ENCODE data around the gene SMAD4. TPM values are rescaled to one million over a fixed set of nuclear protein-coding genes. Genes with fewer than 3 reads are reported as not detected.

Gene SMAD4
- total and polyA plus RNA-seq, 2 donors (not counting 1 experiment from before 2014, with no cell fraction given) = 34.8 to 136 TPM

DNA sequence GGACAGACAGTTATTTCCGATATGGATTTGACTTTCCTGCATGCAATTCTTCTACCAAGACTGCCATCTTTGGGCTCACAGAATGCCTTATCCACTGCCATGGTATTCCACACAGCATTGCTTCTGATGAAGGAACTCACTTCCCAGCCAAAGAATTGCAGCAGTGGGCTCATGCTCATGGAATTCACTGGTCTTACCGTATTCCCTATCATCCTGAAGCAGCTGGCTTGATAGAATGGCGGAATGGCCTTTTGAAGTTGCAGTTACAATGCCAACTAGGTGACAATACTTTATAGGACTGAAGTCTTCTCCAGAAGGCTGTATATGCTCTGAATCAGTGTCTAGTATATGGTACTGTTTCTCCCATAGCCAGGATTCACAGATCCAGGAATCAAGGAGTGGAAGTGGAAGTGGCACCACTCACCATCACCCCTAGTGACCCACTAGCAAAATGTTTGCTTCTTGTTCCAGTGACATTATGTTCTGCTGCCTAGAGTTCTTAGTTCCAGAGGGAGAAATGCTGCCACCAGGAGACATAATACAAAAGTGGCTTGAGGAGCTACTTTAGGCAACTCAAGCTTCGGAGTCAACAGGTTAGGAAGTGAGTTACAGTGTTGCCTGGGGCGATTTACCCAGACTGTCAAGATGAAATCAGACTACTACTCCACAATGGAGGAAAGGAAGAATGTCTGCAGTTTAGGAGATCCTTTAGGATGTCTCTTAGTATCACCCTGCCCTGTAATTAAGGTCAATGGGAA, 23.8 kb upstream of the SMAD4 start:
- H3K36me3 ChIP-seq (replicated peaks in 1 of 2; ENCODE audit: control extremely low read depth in 1 of 2, control insufficient read depth in 1 of 2, extremely low read depth in 1 of 2, insufficient read depth in 2 of 2, low read length in 1 of 2) = no peaks in the 10 kb centered on the region

More for the DNA sequence above, 23.8 kb upstream of the SMAD4 start:
- TF ChIP-seq EZH2 (IDR thresholded peaks at IDR 0.05; ENCODE audit: borderline replicate concordance, insufficient read depth, low read depth, low read length, poor library complexity, severe bottlenecking) = no peak
- TF ChIP-seq CTCF (IDR thresholded peaks at IDR 0.05) = no peak
- Histone ChIP-seq H2AFZ (ENCODE audit: insufficient read depth, low read depth, low read length, poor library complexity, severe bottlenecking) (no peak overlapping the region), H3K27me3 (replicated peaks in 1 of 4; ENCODE audit: control extremely low read depth in 1 of 4, control insufficient read depth in 3 of 4, insufficient read depth in 4 of 4, low read length in 3 of 4) (no peaks in the 10 kb centered on the region), H3K4me3 (ENCODE audit: control extremely low read depth in 1 of 5, extremely low read depth in 1 of 5, insufficient read depth in 1 of 5, low read depth in 2 of 5, low read length in 4 of 5) (no peak overlapping the region), H3K27ac (ENCODE audit: low read length in 2 of 2) (no peak overlapping the region), H4K20me1 (ENCODE audit: control insufficient read depth, insufficient read depth, low read length, poor library complexity, severe bottlenecking) (no peaks in the 10 kb centered on the region), H3K4me2 (replicated peaks; ENCODE audit: low read depth, low read length, poor library complexity, severe bottlenecking) (no peak overlapping the region), H3K9ac (ENCODE audit: low read length) (no peak overlapping the region), H3K9me3 (ENCODE audit: control extremely low read depth in 1 of 3, control insufficient read depth in 2 of 3, insufficient read depth in 1 of 3, low read length in 2 of 3) (no peaks in the 10 kb centered on the region), H3K4me1 (ENCODE audit: control insufficient read depth in 2 of 2, insufficient read depth in 2 of 2, low read length in 2 of 2) (no peaks in the 10 kb centered on the region), H3K79me2 (ENCODE audit: control insufficient read depth, insufficient read depth, low read length) (no peaks in the 10 kb centered on the region)
- Mint-ChIP-seq H3K4me1 (no peaks in the 10 kb centered on the region), H3K27me3 (no peaks in the 10 kb centered on the region), H3K27ac (no peak overlapping the region), H3K9me3 (ENCODE audit: insufficient read depth) (no peaks in the 10 kb centered on the region), H3K4me3 (no peak overlapping the region)
- WGBS (ENCODE audit: insufficient coverage) = 50% methylated on average over 1 of the region's 5 CpGs
- intact Hi-C loops (cut with micrococcal nuclease) = no loop called here
- ChIA-PET POLR2A (no interaction called here), CTCF (interaction anchor here (0.6 kb wide), 1 partner anchor 68 kb away, joined by 3 read pairs; no protein-coding TSS in a partner anchor)
- DNase-seq (no peak), ATAC-seq (ENCODE audit: low read depth) (no peak)
